Thyroid gland (tissue), 4 donors: Measurements from ENCODE around the gene AHRR. TPM values are rescaled to one million over a fixed set of nuclear protein-coding genes. Genes with fewer than 3 reads are reported as not detected.

Source experiments
- DNase-seq, 2 donors: peaks; one replicate each; pipeline ENCODE4 v3.0.0-alpha.2; 2019
- H3K27ac ChIP-seq, 3 donors: fragments of 200-600 bp; sonication (generic); 1 replicate in 2 of 3; 2 replicates in 1 of 3; pipeline ENCODE4 v1.5.1; 2016 to 2019; ENCODE audit warnings: mild to moderate bottlenecking in 1 of 3, moderate library complexity in 1 of 3
- H3K27me3 ChIP-seq: fragments of 200-600 bp; sonication (generic); one replicate; pipeline ENCODE4 v1.5.1; 2019
- H3K36me3 ChIP-seq, 2 donors: fragments of 200-600 bp; sonication (generic); one replicate each; pipeline ENCODE4 v1.5.1; 2016 to 2019
- H3K4me1 ChIP-seq, 2 donors: fragments of 200-600 bp; sonication (generic); one replicate each; pipeline ENCODE4 v1.5.1; 2017 to 2019
- H3K4me3 ChIP-seq, 3 donors: fragments of 200-600 bp; sonication (generic); replicated peaks in 1 of 3; 1 replicate in 2 of 3; 2 replicates in 1 of 3; pipeline ENCODE4 v1.5.1; 2016; ENCODE audit warnings: mild to moderate bottlenecking in 1 of 3
- H3K9me3 ChIP-seq: fragments of 200-600 bp; sonication (generic); one replicate; pipeline ENCODE4 v1.5.1; 2017
- POLR2A ChIP-seq, 2 donors: fragments of 450-650 bp; IDR thresholded peaks; one replicate each; pipeline ENCODE4 v1.6.1; 2017; ENCODE audit warnings: antibody characterized with exemption in 2 of 2, mild to moderate bottlenecking in 2 of 2, moderate library complexity in 1 of 2
- WGBS, 2 donors: methylation state at CpG; one replicate each; pipeline ENCODE4 v1.1.5; 2017; 5-methylcytosine and 5-hydroxymethylcytosine counted together
- intact Hi-C: fragments of 100-400 bp; cut with DNase I; formaldehyde crosslinking; loops from one replicate; pipeline ENCODE4 v1.15.1; 2023
- total RNA-seq, 4 donors: library from RNA; depleted of rRNA; stranded (reverse); fragments of >200 nt; gene quantifications; one replicate each; pipeline ENCODE4 v1.2.3, GENCODE V29; 2016
- TF ChIP-seq, protein P1 (sequence below), 6 experiments: fragments of 200-600 bp in 3 of 6; fragments of 450-650 bp in 3 of 6; sonication (generic) in 3 of 6; IDR thresholded peaks; one replicate each; pipeline ENCODE4 v1.5.1; 2016 to 2019; ENCODE audit warnings: antibody characterized with exemption in 6 of 6, mild to moderate bottlenecking in 2 of 6, inconsistent platforms in 1 of 6, moderate library complexity in 1 of 6

Gene AHRR
- total RNA-seq, 4 donors from 2014 or later, result 0.88 to 2.1 (median 1.3) TPM

DNA sequence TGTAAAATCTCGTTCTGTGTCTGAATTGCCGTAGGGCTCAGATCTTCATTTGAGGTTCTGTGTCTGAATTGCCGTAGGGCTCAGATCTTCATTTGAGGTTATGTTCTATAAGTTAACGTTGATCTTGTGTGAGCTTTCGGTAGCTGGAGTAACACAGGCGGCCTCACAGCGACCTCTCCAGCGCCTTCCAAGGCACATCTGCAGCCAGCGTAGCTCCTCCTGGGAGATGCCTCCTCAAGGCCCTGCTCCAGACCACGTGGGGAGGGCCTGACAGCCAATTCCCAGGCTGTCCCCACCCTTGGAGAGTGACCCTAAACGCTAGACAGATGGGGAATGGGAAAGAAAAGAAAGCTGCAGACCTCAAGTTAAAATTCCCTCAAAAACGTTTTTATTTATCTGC, 8.7 kb upstream of the AHRR start:
- intact Hi-C loops, result no loop called here
- Histone ChIP-seq H3K9me3 (no peaks in the 10 kb centered on the region), H3K27me3 (no peaks in the 10 kb centered on the region), H3K4me1 (peaks cover 7 to 14% of the 10 kb centered on the region in 2 donors), H3K36me3 (peaks cover 24 to 28% of the 10 kb centered on the region in 2 donors), H3K4me3 (no peak overlapping the region), H3K27ac (no peak overlapping the region)
- no peak for DNase-seq
- TF ChIP-seq POLR2A (IDR thresholded peaks at IDR 0.05), result no peak
- TF ChIP-seq, protein P1, sequence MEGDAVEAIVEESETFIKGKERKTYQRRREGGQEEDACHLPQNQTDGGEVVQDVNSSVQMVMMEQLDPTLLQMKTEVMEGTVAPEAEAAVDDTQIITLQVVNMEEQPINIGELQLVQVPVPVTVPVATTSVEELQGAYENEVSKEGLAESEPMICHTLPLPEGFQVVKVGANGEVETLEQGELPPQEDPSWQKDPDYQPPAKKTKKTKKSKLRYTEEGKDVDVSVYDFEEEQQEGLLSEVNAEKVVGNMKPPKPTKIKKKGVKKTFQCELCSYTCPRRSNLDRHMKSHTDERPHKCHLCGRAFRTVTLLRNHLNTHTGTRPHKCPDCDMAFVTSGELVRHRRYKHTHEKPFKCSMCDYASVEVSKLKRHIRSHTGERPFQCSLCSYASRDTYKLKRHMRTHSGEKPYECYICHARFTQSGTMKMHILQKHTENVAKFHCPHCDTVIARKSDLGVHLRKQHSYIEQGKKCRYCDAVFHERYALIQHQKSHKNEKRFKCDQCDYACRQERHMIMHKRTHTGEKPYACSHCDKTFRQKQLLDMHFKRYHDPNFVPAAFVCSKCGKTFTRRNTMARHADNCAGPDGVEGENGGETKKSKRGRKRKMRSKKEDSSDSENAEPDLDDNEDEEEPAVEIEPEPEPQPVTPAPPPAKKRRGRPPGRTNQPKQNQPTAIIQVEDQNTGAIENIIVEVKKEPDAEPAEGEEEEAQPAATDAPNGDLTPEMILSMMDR (IDR thresholded peaks at IDR 0.05), result no peak
- 78 to 80% methylated on average over 12 of the region's 12 CpGs for WGBS, 2 donors

DNA sequence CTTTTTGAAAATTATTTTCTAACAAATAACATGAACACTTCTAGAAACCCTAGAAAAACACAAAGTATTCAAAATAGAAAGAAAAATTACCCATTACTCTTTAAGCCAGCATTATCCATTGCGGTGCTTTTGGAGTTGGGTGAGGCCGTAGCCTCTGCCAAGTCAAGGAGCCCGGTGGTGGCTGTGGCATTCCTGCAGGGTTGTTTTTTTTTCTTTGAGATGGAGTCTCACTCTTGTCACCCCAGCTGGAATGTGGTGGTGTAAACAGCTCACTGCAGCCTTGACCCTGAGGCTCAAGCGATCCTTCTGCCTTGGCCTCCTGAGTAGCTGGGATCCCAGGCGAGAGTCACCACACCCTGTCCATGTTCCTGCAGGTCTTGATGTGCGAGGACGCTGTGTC, 8.2 kb upstream of the AHRR start:
- TF ChIP-seq, protein P1 (IDR thresholded peaks at IDR 0.05), result no peak
- TF ChIP-seq POLR2A (IDR thresholded peaks at IDR 0.05), result no peak
- WGBS, 2 donors, result 90 to 96% methylated on average over 7 of the region's 7 CpGs
- no peak overlapping the region for H3K4me3 ChIP-seq
- H3K9me3 ChIP-seq, result no peaks in the 10 kb centered on the region
- H3K27me3 ChIP-seq, result no peaks in the 10 kb centered on the region
- peaks cover 24 to 28% of the 10 kb centered on the region in 2 donors for H3K36me3 ChIP-seq
- DNase-seq, result no peak
- intact Hi-C loops, result no loop called here
- H3K27ac ChIP-seq, result no peak overlapping the region
- peaks cover 3 to 11% of the 10 kb centered on the region in 2 donors for H3K4me1 ChIP-seq

DNA sequence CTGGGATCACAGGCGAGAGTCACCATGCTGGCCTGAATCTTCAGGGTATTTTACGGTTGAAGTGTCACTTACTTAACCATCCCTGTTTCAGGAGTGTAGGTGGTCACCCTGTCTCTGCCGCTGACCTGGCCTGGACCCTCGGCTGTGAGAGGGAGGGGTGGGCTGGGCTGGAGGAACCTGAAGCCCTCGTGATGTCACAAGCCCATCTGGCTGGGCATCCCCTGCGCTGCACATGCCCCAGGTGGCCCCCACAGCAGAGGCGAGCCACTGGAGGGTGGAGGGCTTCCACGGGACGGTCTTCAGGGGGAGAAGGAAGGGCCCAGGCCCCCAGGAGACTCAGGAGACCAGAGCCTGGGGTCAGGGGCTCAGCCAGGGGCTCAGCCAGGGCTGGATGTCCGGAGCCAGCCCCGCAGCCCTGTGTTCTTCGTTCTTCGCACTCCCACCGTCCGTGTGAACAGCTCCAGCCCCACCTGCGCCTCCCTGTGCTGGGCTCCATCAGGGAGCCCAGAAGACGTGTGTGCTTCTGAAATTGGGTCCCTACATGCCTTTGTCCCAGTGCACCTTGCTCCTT, 7.6 kb upstream of the AHRR start:
- no peaks in the 10 kb centered on the region for H3K9me3 ChIP-seq
- no peaks in the 10 kb centered on the region for H3K27me3 ChIP-seq
- H3K4me1 ChIP-seq, result peaks cover 0 to 8% of the 10 kb centered on the region in 2 donors
- TF ChIP-seq, protein P1 (IDR thresholded peaks at IDR 0.05), result no peak
- no peak for TF ChIP-seq POLR2A (IDR thresholded peaks at IDR 0.05)
- H3K36me3 ChIP-seq, result peaks cover 24 to 28% of the 10 kb centered on the region in 2 donors
- DNase-seq, result no peak
- WGBS, 2 donors, result 82 to 84% methylated on average over 11 to 13 of the region's 17 CpGs
- no peak overlapping the region for H3K27ac ChIP-seq
- H3K4me3 ChIP-seq, result no peak overlapping the region
- intact Hi-C loops, result no loop called here

DNA sequence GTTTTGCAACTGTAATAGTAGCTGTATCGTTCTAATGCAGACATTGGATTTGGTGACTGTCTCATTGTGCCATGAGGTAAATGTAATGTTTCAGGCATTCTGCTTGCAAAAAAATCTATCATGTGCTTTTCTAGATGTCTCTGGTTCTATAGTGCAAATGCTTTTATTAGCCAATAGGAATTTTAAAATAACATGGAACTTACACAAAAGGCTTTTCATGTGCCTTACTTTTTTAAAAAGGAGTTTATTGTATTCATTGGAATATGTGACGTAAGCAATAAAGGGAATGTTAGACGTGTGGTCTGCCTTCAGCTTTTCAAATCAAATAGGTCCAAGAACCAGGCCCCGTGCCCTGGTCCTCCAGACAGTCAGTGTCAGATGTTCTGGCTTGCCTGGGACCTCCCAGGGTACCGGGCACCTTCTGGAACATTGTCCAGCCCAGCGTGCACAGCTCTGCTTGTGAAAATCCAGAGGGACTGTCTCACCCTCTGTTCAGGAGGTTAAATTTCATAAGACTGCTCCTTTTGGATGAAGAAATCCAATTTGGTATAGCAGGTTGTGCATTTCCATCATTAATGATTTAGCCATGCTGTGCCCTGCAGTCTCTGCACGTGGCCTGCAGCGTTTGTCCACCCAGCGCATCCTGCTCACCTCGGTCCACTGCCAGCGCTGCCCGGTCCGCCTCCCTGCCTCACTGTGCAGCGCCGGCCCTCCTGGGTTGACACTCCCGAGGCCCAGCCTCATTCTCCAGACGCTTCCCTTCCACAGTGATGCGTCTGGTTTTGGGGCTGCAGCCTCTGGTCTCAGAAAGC, 6.6 kb upstream of the AHRR start:
- intact Hi-C loops, result no loop called here
- 93 to 94% methylated on average over 18 of the region's 18 CpGs for WGBS, 2 donors
- Histone ChIP-seq H3K27ac (no peak overlapping the region), H3K4me3 (no peak overlapping the region), H3K9me3 (no peaks in the 10 kb centered on the region), H3K36me3 (peaks cover 24 to 28% of the 10 kb centered on the region in 2 donors), H3K27me3 (no peaks in the 10 kb centered on the region), H3K4me1 (peaks cover 0 to 5% of the 10 kb centered on the region in 2 donors)
- TF ChIP-seq, protein P1 (IDR thresholded peaks at IDR 0.05), result no peak
- TF ChIP-seq POLR2A (IDR thresholded peaks at IDR 0.05), result no peak
- DNase-seq, result no peak
